SHP77 treated with DMSO at 0.1 percent for 48 hours (cell line): ENCODE measurements around the gene SLC22A5.

Experiments
- DNase-seq: peaks from one replicate; lab custom pipeline; 2025; lab: John Stamatoyannopoulos, UW

The SLC22A5 gene

GRCh38 chr5:132365213-132365612, 4.3 kb upstream of the SLC22A5 start:
- DNase-seq: no peak

GRCh38 chr5:132368186-132368585, 1.3 kb upstream of the SLC22A5 start:
- DNase-seq: no peak

GRCh38 chr5:132369007-132369473, 470 bp upstream of the SLC22A5 start:
- DNase-seq: no peak

GRCh38 chr5:132370181-132370970, 866 bp downstream of the SLC22A5 start:
- no peak for DNase-seq

GRCh38 chr5:132370971-132371602, 1.6 kb downstream of the SLC22A5 start:
- DNase-seq: no peak

- DNase-seq: no peak
Observed at GRCh38 chr5:132371603-132371994, 2.1 kb downstream of the SLC22A5 start.

GRCh38 chr5:132372127-132372526, 2.6 kb downstream of the SLC22A5 start:
- DNase-seq: no peak

- no peak for DNase-seq
Observed at GRCh38 chr5:132372542-132372941, 3.0 kb downstream of the SLC22A5 start.

- no peak for DNase-seq
Observed at GRCh38 chr5:132375957-132376356, 6.4 kb downstream of the SLC22A5 start.

GRCh38 chr5:132376694-132377641, 7.5 kb downstream of the SLC22A5 start:
- no peak for DNase-seq

- no peak for DNase-seq
Observed at GRCh38 chr5:132377738-132378137, 8.2 kb downstream of the SLC22A5 start.

GRCh38 chr5:132378580-132378979, 9.1 kb downstream of the SLC22A5 start:
- DNase-seq: no peak

- DNase-seq: no peak
Observed at GRCh38 chr5:132380047-132380446, 10.5 kb downstream of the SLC22A5 start.

GRCh38 chr5:132380741-132381140, 11.2 kb downstream of the SLC22A5 start:
- no peak for DNase-seq

GRCh38 chr5:132381614-132382013, 12.1 kb downstream of the SLC22A5 start:
- DNase-seq: no peak

- DNase-seq: no peak
Observed at GRCh38 chr5:132383261-132383660, 13.8 kb downstream of the SLC22A5 start.

GRCh38 chr5:132383984-132384383, 14.5 kb downstream of the SLC22A5 start:
- no peak for DNase-seq

- no peak for DNase-seq
Observed at GRCh38 chr5:132384506-132385050, 15.1 kb downstream of the SLC22A5 start.

- DNase-seq: peak; percentile 13
Observed at GRCh38 chr5:132385326-132386105, 16.0 kb downstream of the SLC22A5 start.

GRCh38 chr5:132386644-132387286, 17.3 kb downstream of the SLC22A5 start:
- peak; percentile 9 for DNase-seq

GRCh38 chr5:132387640-132388117, 18.2 kb downstream of the SLC22A5 start:
- no peak for DNase-seq
